Hematopoietic multipotent progenitor cell treated with erythropoietin and hydrocortisone succinate and interleukin-3 and kit ligand, for 4 days (in vitro differentiated cells): ENCODE results near the gene ENAH.

Experiments used
- DNase-seq: peaks from one replicate; pipeline ENCODE4 v3.0.0-alpha.2; 2015

ENAH gene

GRCh38 chr1:225449261-225449660, 203.7 kb downstream of the ENAH start:
- no peak for DNase-seq

- DNase-seq = no peak
Observed at GRCh38 chr1:225448146-225448805, 204.6 kb downstream of the ENAH start.

GRCh38 chr1:225447650-225448089, 205.3 kb downstream of the ENAH start:
- DNase-seq = no peak

GRCh38 chr1:225446981-225447615, 205.8 kb downstream of the ENAH start:
- no peak for DNase-seq

GRCh38 chr1:225446595-225446960, 206.3 kb downstream of the ENAH start:
- DNase-seq = no peak

GRCh38 chr1:225445639-225446594, 207.0 kb downstream of the ENAH start:
- DNase-seq = no peak

GRCh38 chr1:225442123-225442505, 210.8 kb downstream of the ENAH start:
- no peak for DNase-seq

GRCh38 chr1:225441314-225442122, 211.4 kb downstream of the ENAH start:
- peak; percentile 49 for DNase-seq

GRCh38 chr1:225440380-225441221, 212.3 kb downstream of the ENAH start:
- no peak for DNase-seq

GRCh38 chr1:225437710-225438437, 215.0 kb downstream of the ENAH start:
- peak; percentile 41 for DNase-seq
